ENCODE measurements around the gene ZBTB18.

- TF ChIP-seq, protein P1, sequence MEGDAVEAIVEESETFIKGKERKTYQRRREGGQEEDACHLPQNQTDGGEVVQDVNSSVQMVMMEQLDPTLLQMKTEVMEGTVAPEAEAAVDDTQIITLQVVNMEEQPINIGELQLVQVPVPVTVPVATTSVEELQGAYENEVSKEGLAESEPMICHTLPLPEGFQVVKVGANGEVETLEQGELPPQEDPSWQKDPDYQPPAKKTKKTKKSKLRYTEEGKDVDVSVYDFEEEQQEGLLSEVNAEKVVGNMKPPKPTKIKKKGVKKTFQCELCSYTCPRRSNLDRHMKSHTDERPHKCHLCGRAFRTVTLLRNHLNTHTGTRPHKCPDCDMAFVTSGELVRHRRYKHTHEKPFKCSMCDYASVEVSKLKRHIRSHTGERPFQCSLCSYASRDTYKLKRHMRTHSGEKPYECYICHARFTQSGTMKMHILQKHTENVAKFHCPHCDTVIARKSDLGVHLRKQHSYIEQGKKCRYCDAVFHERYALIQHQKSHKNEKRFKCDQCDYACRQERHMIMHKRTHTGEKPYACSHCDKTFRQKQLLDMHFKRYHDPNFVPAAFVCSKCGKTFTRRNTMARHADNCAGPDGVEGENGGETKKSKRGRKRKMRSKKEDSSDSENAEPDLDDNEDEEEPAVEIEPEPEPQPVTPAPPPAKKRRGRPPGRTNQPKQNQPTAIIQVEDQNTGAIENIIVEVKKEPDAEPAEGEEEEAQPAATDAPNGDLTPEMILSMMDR (conservative IDR thresholded peaks at IDR 0.05; ENCODE audit: low read depth, low read length): no peak
- no peak for TF ChIP-seq EZH2 (IDR thresholded peaks at IDR 0.05; ENCODE audit: borderline replicate concordance, low read depth, low read length, poor library complexity, severe bottlenecking)
Measured at GRCh38 chr1:244042293-244042692, 8.8 kb upstream of the ZBTB18 start.
